Measurements from ENCODE around the gene RAET1E. TPM values are rescaled to one million over a fixed set of nuclear protein-coding genes. Genes with fewer than 3 reads are reported as not detected.

Gene RAET1E
- total and polyA plus RNA-seq, 2 donors (not counting 3 experiments of a cell fraction or from before 2014, with no cell fraction given), result 0.04 TPM; not detected in 1

GRCh38 chr6:149907317-149907716, 9.4 kb upstream of the RAET1E start:
- Histone ChIP-seq H3K36me3 (ENCODE audit: control insufficient read depth in 2 of 2, extremely low read depth in 1 of 2, insufficient read depth in 2 of 2, low read length in 2 of 2) (no peaks in the 10 kb centered on the region), H3K9me3 (replicated peaks; ENCODE audit: control insufficient read depth, insufficient read depth, low read length) (no peaks in the 10 kb centered on the region), H3K27ac (ENCODE audit: insufficient read depth, low read depth, low read length) (no peak overlapping the region), H4K20me1 (replicated peaks; ENCODE audit: control insufficient read depth, extremely low read depth, insufficient read depth, low read length) (no peaks in the 10 kb centered on the region), H3K9ac (replicated peaks; ENCODE audit: extremely low read depth, insufficient read depth, low read length) (no peak overlapping the region), H3K9me1 (replicated peaks; ENCODE audit: control insufficient read depth, extremely low read depth, insufficient read depth, low read length) (no peaks in the 10 kb centered on the region), H3K4me2 (ENCODE audit: insufficient read depth, low read length) (no peak overlapping the region), H3K4me3 (replicated peaks in 1 of 3; ENCODE audit: insufficient read depth in 1 of 3, low read depth in 1 of 3, low read length in 3 of 3) (no peak overlapping the region), H3K27me3 (ENCODE audit: control insufficient read depth in 2 of 2, insufficient read depth in 2 of 2, low read length in 2 of 2) (peaks cover 3 to 13% of the 10 kb centered on the region in 2 experiments), H2AFZ (ENCODE audit: low read depth, low read length) (no peak overlapping the region), H3K4me1 (ENCODE audit: control insufficient read depth, extremely low read depth, insufficient read depth, low read length) (no peaks in the 10 kb centered on the region), H3K79me2 (ENCODE audit: control insufficient read depth, insufficient read depth, low read length) (no peaks in the 10 kb centered on the region)
- TF ChIP-seq GATA2 (IDR thresholded peaks at IDR 0.05; ENCODE audit: insufficient read depth, insufficient read length, low read depth, low read length) (no peak), MYC (IDR thresholded peaks at IDR 0.05; ENCODE audit: low read depth, low read length) (no peak), EZH2 (IDR thresholded peaks at IDR 0.05; ENCODE audit: borderline replicate concordance, low read depth, low read length, severe bottlenecking) (no peak), JUN (IDR thresholded peaks at IDR 0.05; ENCODE audit: borderline replicate concordance, insufficient read depth, insufficient read length, low read depth) (no peak), FOS (IDR thresholded peaks at IDR 0.05; ENCODE audit: borderline replicate concordance, insufficient read depth, low read length) (no peak)
- intact Hi-C loops (cut with micrococcal nuclease), result no loop called here
- no peak for FAIRE-seq
- ChIA-PET CTCF (no interaction called here), POLR2A (no interaction called here)
- dilution Hi-C loops (cut with MboI; ENCODE audit: extremely low pct_ligation_motif_present, low sequenced_read_pairs), result no loop called here
- no TSS peak for BruUV-seq (replicated peaks)
- DNase-seq (ENCODE audit: low read depth, low spot score), result no peak

- TF ChIP-seq POLR2AphosphoS5 (IDR thresholded peaks at IDR 0.05; ENCODE audit: insufficient read depth, low read depth, low read length), result no peak
- TF ChIP-seq EZH2 (IDR thresholded peaks at IDR 0.05; ENCODE audit: borderline replicate concordance, low read depth, low read length, severe bottlenecking), result no peak
- no peak for TF ChIP-seq POLR2A (IDR thresholded peaks at IDR 0.05; ENCODE audit: low read depth, low read length)
- TF ChIP-seq JUN (IDR thresholded peaks at IDR 0.05; ENCODE audit: borderline replicate concordance, insufficient read depth, insufficient read length, low read depth), result no peak
- TF ChIP-seq CTCF (IDR thresholded peaks at IDR 0.05; ENCODE audit: extremely low read depth in 1 of 2, insufficient read depth in 1 of 2, low read depth in 1 of 2, low read length in 2 of 2), result no peak
- TF ChIP-seq MAX (IDR thresholded peaks at IDR 0.05; ENCODE audit: insufficient read depth, insufficient read length), result no peak
- TF ChIP-seq MYC (IDR thresholded peaks at IDR 0.05; ENCODE audit: low read depth, low read length), result no peak
- TF ChIP-seq GATA2 (IDR thresholded peaks at IDR 0.05; ENCODE audit: insufficient read depth, insufficient read length, low read depth, low read length), result no peak
- TF ChIP-seq FOS (IDR thresholded peaks at IDR 0.05; ENCODE audit: borderline replicate concordance, insufficient read depth, low read length), result no peak
- Histone ChIP-seq H3K36me3 (ENCODE audit: control insufficient read depth in 2 of 2, extremely low read depth in 1 of 2, insufficient read depth in 2 of 2, low read length in 2 of 2) (no peaks in the 10 kb centered on the region), H3K27me3 (ENCODE audit: control insufficient read depth in 2 of 2, insufficient read depth in 2 of 2, low read length in 2 of 2) (peaks cover 4 to 15% of the 10 kb centered on the region in 2 experiments), H3K9me1 (replicated peaks; ENCODE audit: control insufficient read depth, extremely low read depth, insufficient read depth, low read length) (no peaks in the 10 kb centered on the region), H3K9ac (replicated peaks; ENCODE audit: extremely low read depth, insufficient read depth, low read length) (no peak overlapping the region), H4K20me1 (replicated peaks; ENCODE audit: control insufficient read depth, extremely low read depth, insufficient read depth, low read length) (no peaks in the 10 kb centered on the region), H3K4me1 (ENCODE audit: control insufficient read depth, extremely low read depth, insufficient read depth, low read length) (no peaks in the 10 kb centered on the region), H3K27ac (ENCODE audit: insufficient read depth, low read depth, low read length) (no peak overlapping the region), H2AFZ (ENCODE audit: low read depth, low read length) (no peak overlapping the region), H3K4me2 (ENCODE audit: insufficient read depth, low read length) (no peak overlapping the region), H3K79me2 (ENCODE audit: control insufficient read depth, insufficient read depth, low read length) (no peaks in the 10 kb centered on the region), H3K4me3 (replicated peaks in 1 of 3; ENCODE audit: insufficient read depth in 1 of 3, low read depth in 1 of 3, low read length in 3 of 3) (no peak overlapping the region), H3K9me3 (replicated peaks; ENCODE audit: control insufficient read depth, insufficient read depth, low read length) (no peaks in the 10 kb centered on the region)
- POLR2A ChIA-PET, result no interaction called here
- CTCF ChIA-PET, result interaction anchor here (0.8 to 2.0 kb wide), 5 partner anchors 9 to 697 kb away, joined by 3 to 7 read pairs (median 4); no protein-coding TSS in a partner anchor
- DNase-seq (ENCODE audit: low read depth, low spot score), result no peak
- no peak for FAIRE-seq
- no TSS peak for BruUV-seq (replicated peaks)
- dilution Hi-C loops (cut with MboI; ENCODE audit: extremely low pct_ligation_motif_present, low sequenced_read_pairs), result no loop called here
- intact Hi-C loops (cut with micrococcal nuclease), result no loop called here
These were observed 8.5 kb upstream of the RAET1E start for GRCh38 chr6:149906405-149906804.
